Loucy (cell line): ENCODE results near the gene PIN1.

ENCODE experiments used
- H2AFZ ChIP-seq: fragments of 200-600 bp; sonication (generic); 2 replicates; pipeline ENCODE4 v1.6.0; 2016; ENCODE audit warnings: antibody characterized with exemption, mild to moderate bottlenecking, low read length, moderate library complexity
- H3F3A ChIP-seq: fragments of 200-600 bp; 2 replicates; pipeline ENCODE4 v1.6.0; 2016; ENCODE audit warnings: antibody characterized with exemption, low read depth, mild to moderate bottlenecking
- H3K27me3 ChIP-seq: fragments of 200-600 bp; sonication (generic); 2 replicates; pipeline ENCODE4 v1.6.1; 2014; ENCODE audit warnings: low read length, mild to moderate bottlenecking; ENCODE audit not compliant: insufficient read depth, poor library complexity, severe bottlenecking
- H3K36me3 ChIP-seq: fragments of 200-600 bp; sonication (generic); 2 replicates; pipeline ENCODE4 v1.6.1; 2016; ENCODE audit warnings: low read length; ENCODE audit not compliant: insufficient read depth
- H3K4me1 ChIP-seq: fragments of 200-600 bp; sonication (generic); 2 replicates; pipeline ENCODE4 v1.5.1; 2014; ENCODE audit warnings: low read length, mild to moderate bottlenecking; ENCODE audit not compliant: insufficient read depth, poor library complexity, severe bottlenecking
- H3K4me2 ChIP-seq: fragments of 200-600 bp; sonication (generic); 2 replicates; pipeline ENCODE4 v1.6.0; 2014; ENCODE audit warnings: antibody characterized with exemption, low read length, low read depth, mild to moderate bottlenecking; ENCODE audit not compliant: poor library complexity, severe bottlenecking
- H3K4me3 ChIP-seq: fragments of 200-600 bp; sonication (generic); 2 replicates; pipeline ENCODE4 v1.5.1; 2014; ENCODE audit warnings: low read length, mild to moderate bottlenecking, mixed read lengths; ENCODE audit not compliant: poor library complexity, severe bottlenecking
- H3K79me2 ChIP-seq: fragments of 200-600 bp; sonication (generic); 2 replicates; pipeline ENCODE4 v1.6.1; 2014; ENCODE audit warnings: low read length; ENCODE audit not compliant: insufficient read depth
- H3K9ac ChIP-seq: fragments of 200-600 bp; sonication (generic); 2 replicates; pipeline ENCODE4 v1.6.0; 2014; ENCODE audit warnings: mild to moderate bottlenecking, low read depth, low read length, moderate library complexity; ENCODE audit not compliant: poor library complexity, severe bottlenecking
- H3K9me2 ChIP-seq: fragments of 200-600 bp; sonication (generic); replicated peaks from 2 replicates; pipeline ENCODE4 v1.6.1; 2016; ENCODE audit warnings: low read depth, low read length, mixed read lengths
- H3K9me3 ChIP-seq: fragments of 200-600 bp; sonication (generic); 2 replicates; pipeline ENCODE4 v1.6.1; 2014; ENCODE audit warnings: mild to moderate bottlenecking, antibody characterized with exemption, low read length, low read depth; ENCODE audit not compliant: insufficient read depth
- H4K20me1 ChIP-seq: fragments of 200-600 bp; sonication (generic); 2 replicates; pipeline ENCODE4 v1.6.0; 2014; ENCODE audit warnings: antibody characterized with exemption, low read length, mild to moderate bottlenecking; ENCODE audit not compliant: insufficient read depth, poor library complexity, severe bottlenecking
- CTCF ChIP-seq: fragments of 200-600 bp; sonication (generic); conservative IDR thresholded peaks from 2 replicates; pipeline ENCODE4 v1.5.1; 2014; ENCODE audit warnings: mild to moderate bottlenecking, antibody characterized with exemption, low read length
- EZH2phosphoT487 ChIP-seq: fragments of 200-600 bp; IDR thresholded peaks from 2 replicates; pipeline ENCODE4 v1.6.1; 2018; ENCODE audit warnings: antibody characterized with exemption, mild to moderate bottlenecking, moderate library complexity, borderline replicate concordance

Gene PIN1

GRCh38 chr19:9860407-9860806 lies 25.3 kb downstream of the PIN1 start:
- Histone ChIP-seq H3K9me3 (no peaks in the 10 kb centered on the region), H2AFZ (no peak overlapping the region), H3K79me2 (no peaks in the 10 kb centered on the region), H3K36me3 (no peaks in the 10 kb centered on the region), H3K9ac (no peak overlapping the region), H3K4me3 (no peak overlapping the region), H3F3A (no peaks in the 10 kb centered on the region), H3K4me1 (peaks cover 16% of the 10 kb centered on the region), H3K9me2 (no peaks in the 10 kb centered on the region), H3K27me3 (no peaks in the 10 kb centered on the region), H4K20me1 (no peaks in the 10 kb centered on the region), H3K4me2 (no peak overlapping the region)
- TF ChIP-seq EZH2phosphoT487 (no peak), CTCF (no peak)

- no peaks in the 10 kb centered on the region for H3K36me3 ChIP-seq
- no peak overlapping the region for H3K9ac ChIP-seq
- H3K4me1 ChIP-seq: peaks cover 19% of the 10 kb centered on the region
- H2AFZ ChIP-seq: no peak overlapping the region
- no peaks in the 10 kb centered on the region for H3K27me3 ChIP-seq
- no peaks in the 10 kb centered on the region for H3K9me2 ChIP-seq
- no peaks in the 10 kb centered on the region for H3F3A ChIP-seq
- no peak overlapping the region for H3K4me3 ChIP-seq
- no peak for TF ChIP-seq CTCF
- TF ChIP-seq EZH2phosphoT487: no peak
- no peaks in the 10 kb centered on the region for H3K9me3 ChIP-seq
- no peaks in the 10 kb centered on the region for H4K20me1 ChIP-seq
- no peaks in the 10 kb centered on the region for H3K79me2 ChIP-seq
- no peak overlapping the region for H3K4me2 ChIP-seq
Measured at GRCh38 chr19:9861503-9861902, 26.4 kb downstream of the PIN1 start.

- Histone ChIP-seq H3K79me2 (no peaks in the 10 kb centered on the region), H3F3A (no peaks in the 10 kb centered on the region), H3K9me2 (no peaks in the 10 kb centered on the region), H4K20me1 (no peaks in the 10 kb centered on the region), H3K36me3 (no peaks in the 10 kb centered on the region), H3K27me3 (no peaks in the 10 kb centered on the region), H3K4me2 (no peak overlapping the region), H3K9me3 (no peaks in the 10 kb centered on the region), H3K9ac (no peak overlapping the region), H2AFZ (no peak overlapping the region), H3K4me3 (no peak overlapping the region), H3K4me1 (peaks cover 13% of the 10 kb centered on the region)
- no peak for TF ChIP-seq CTCF
Measured at GRCh38 chr19:9862938-9863337, 27.8 kb downstream of the PIN1 start.
